ENCODE data around the gene GMCL1.

GRCh38 chr2:69923116-69923515 is 93.7 kb downstream of the GMCL1 start:
- TF ChIP-seq CTCF (IDR thresholded peaks at IDR 0.05), result no peak
- no peak for TF ChIP-seq POLR2A (IDR thresholded peaks at IDR 0.05)
